ENCODE measurements around the gene COMMD1.

COMMD1 gene

GRCh38 chr2:62055724-62056336 is 150.4 kb downstream of the COMMD1 start:
- no peak for TF ChIP-seq CTCF (IDR thresholded peaks at IDR 0.05; ENCODE audit: low read depth, low read length)
- H3K4me3 ChIP-seq (ENCODE audit: low read depth, low read length), result no peak overlapping the region

- no peak for TF ChIP-seq CTCF (IDR thresholded peaks at IDR 0.05; ENCODE audit: low read depth, low read length)
- no peak overlapping the region for H3K4me3 ChIP-seq (ENCODE audit: low read depth, low read length)
These were observed 150.9 kb downstream of the COMMD1 start for GRCh38 chr2:62056341-62056740.

GRCh38 chr2:62065243-62065642 is 159.8 kb downstream of the COMMD1 start:
- no peak overlapping the region for H3K4me3 ChIP-seq (ENCODE audit: low read depth, low read length)
- TF ChIP-seq CTCF (IDR thresholded peaks at IDR 0.05; ENCODE audit: low read depth, low read length), result no peak

- H3K4me3 ChIP-seq (ENCODE audit: low read depth, low read length), result no peak overlapping the region
- no peak for TF ChIP-seq CTCF (IDR thresholded peaks at IDR 0.05; ENCODE audit: low read depth, low read length)
These were observed 165.7 kb downstream of the COMMD1 start for GRCh38 chr2:62071126-62071598.

- TF ChIP-seq CTCF (IDR thresholded peaks at IDR 0.05; ENCODE audit: low read depth, low read length), result no peak
- no peak overlapping the region for H3K4me3 ChIP-seq (ENCODE audit: low read depth, low read length)
These were observed 166.5 kb downstream of the COMMD1 start for GRCh38 chr2:62071760-62072680.

- TF ChIP-seq CTCF (IDR thresholded peaks at IDR 0.05; ENCODE audit: low read depth, low read length), result no peak
- H3K4me3 ChIP-seq (ENCODE audit: low read depth, low read length), result no peak overlapping the region
These were observed 168.8 kb downstream of the COMMD1 start for GRCh38 chr2:62074233-62074632.
